Right lobe of liver (tissue), 6 donors: ENCODE results near the gene MIPEP. TPM values are rescaled to one million over a fixed set of nuclear protein-coding genes. Genes with fewer than 3 reads are reported as not detected.
"Not testable (repeated sequence)": the region's sequence is repeated elsewhere in the genome, so short reads cannot be mapped to it uniquely, and the experiment has no call there.

Source experiments
- ATAC-seq, 4 donors: fragments of 200-7000 bp; cut with Tn5 transposase; one replicate each; pipeline ENCODE4 v1.9.1; 2020; ENCODE audit warnings: mild to moderate bottlenecking in 4 of 4, moderate library complexity in 4 of 4
- DNase-seq, 3 donors: peaks; one replicate each; pipeline ENCODE4 v3.0.0-alpha.2; 2020
- H3K27ac ChIP-seq, 3 donors: fragments of 200-600 bp; one replicate each; pipeline ENCODE4 v1.8.0; 2022
- H3K27me3 ChIP-seq, 2 donors: fragments of 200-600 bp; one replicate each; pipeline ENCODE4 v1.8.0; 2022
- H3K36me3 ChIP-seq, 4 donors: fragments of 200-600 bp; sonication (generic) in 1 of 4; one replicate each; pipeline versions ENCODE4 v1.5.1 to v1.8.0; 2017 to 2022; ENCODE audit warnings: control low read depth in 1 of 4
- H3K4me1 ChIP-seq, 4 donors: fragments of 200-600 bp; sonication (generic) in 1 of 4; one replicate each; pipeline versions ENCODE4 v1.5.1 to v1.8.0; 2017 to 2022; ENCODE audit warnings: control low read depth in 1 of 4
- H3K4me3 ChIP-seq, 3 donors: fragments of 200-600 bp; one replicate each; pipeline ENCODE4 v1.8.0; 2022
- H3K9me3 ChIP-seq, 4 donors: fragments of 200-600 bp; sonication (generic) in 1 of 4; one replicate each; pipeline versions ENCODE4 v1.5.1 to v1.8.0; 2017 to 2022; ENCODE audit warnings: control low read depth in 1 of 4
- CTCF ChIP-seq, 4 donors: fragments of 200-600 bp in 3 of 4; fragments of 450-650 bp in 1 of 4; IDR thresholded peaks; one replicate each; pipeline versions ENCODE4 v1.5.1 to v1.8.0; 2016 to 2022; ENCODE audit warnings: antibody characterized with exemption in 4 of 4, mild to moderate bottlenecking in 2 of 4
- POLR2A ChIP-seq: fragments of 450-650 bp; IDR thresholded peaks from one replicate; pipeline ENCODE4 v1.6.1; 2017; ENCODE audit warnings: antibody characterized with exemption, mild to moderate bottlenecking
- WGBS: methylation state at CpG from one replicate; pipeline ENCODE4 v1.1.6; 2018; ENCODE audit warnings: low coverage, low lambda C conversion rate; ENCODE audit not compliant: insufficient coverage; ENCODE audit errors: missing lambda C conversion rate; 5-methylcytosine and 5-hydroxymethylcytosine counted together
- intact Hi-C, 2 donors: fragments of 100-400 bp; cut with DNase I; formaldehyde crosslinking; loops; one replicate each; pipeline versions ENCODE4 v1.11.2 to v1.14.1; 2022
- total RNA-seq, 6 experiments: library from RNA; depleted of rRNA in 2 of 6; stranded (reverse); fragments of >200 nt in 2 of 6; fragmentation: NEBNext Ultra II Directional in 3 of 6; extraction: Animal tissue kit (Norgen Biotek cat#: 25700) in 3 of 6; gene quantifications; one replicate each; pipeline versions ENCODE4 v1.1.0 to v1.2.4, GENCODE V29; 2016 to 2023
- donor health status: DM: no; HTN: yes; CAD: no.
- donor health status: DM: no; HTN: no; CAD: no.
- donor health status: DM: no; HTN: no; CAD: no.
- donor health status: DM: no; HTN: yes; CAD: no.
- donor health status: DM: no; HTN: yes; CAD: no.

The MIPEP gene
- total RNA-seq, 6 experiments from 2014 or later = 8.2 to 15.2 (median 11.8) TPM

GRCh38 chr13:23750383-23751121 lies 138.6 kb downstream of the MIPEP start:
- ATAC-seq (no peak), DNase-seq (no peak)
- WGBS = 87% methylated on average over 8 of the region's 8 CpGs
- Histone ChIP-seq H3K27ac (no peak overlapping the region), H3K4me3 (no peak overlapping the region), H3K4me1 (no peaks in the 10 kb centered on the region), H3K9me3 (no peaks in the 10 kb centered on the region), H3K27me3 (no peaks in the 10 kb centered on the region), H3K36me3 (no peaks in the 10 kb centered on the region)
- intact Hi-C loops = no loop called here
- no peak for TF ChIP-seq CTCF (IDR thresholded peaks at IDR 0.05)
- no peak for TF ChIP-seq POLR2A

DNA sequence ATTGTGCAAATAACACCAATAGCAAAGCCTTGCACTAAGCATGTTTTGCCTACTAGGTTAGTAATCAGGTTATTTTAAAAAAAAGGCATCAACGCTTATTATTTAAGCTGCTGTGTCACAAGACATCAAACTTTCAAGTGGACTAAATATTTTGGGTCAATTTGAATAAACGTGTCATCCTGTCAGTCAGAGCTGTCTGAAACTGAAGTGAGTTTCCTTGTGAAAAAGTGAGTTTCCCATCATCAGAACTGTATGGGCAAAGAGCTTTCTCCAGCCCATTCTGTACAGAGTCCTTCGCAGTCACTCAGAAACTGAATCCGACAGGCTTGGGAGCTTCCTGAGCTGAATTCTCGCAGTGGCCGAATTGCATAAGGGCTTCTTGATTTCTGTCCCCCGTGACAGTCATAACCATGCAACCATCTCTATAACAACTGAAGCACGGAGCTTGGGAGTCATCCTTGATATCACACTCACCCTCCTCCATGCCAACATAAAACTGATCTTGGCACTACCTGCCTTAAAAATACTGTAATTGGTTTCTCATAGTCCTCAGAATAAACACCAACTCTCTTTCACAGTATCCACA lies 139.8 kb downstream of the MIPEP start:
- no peak for ATAC-seq
- no peaks in the 10 kb centered on the region for H3K9me3 ChIP-seq
- no peaks in the 10 kb centered on the region for H3K36me3 ChIP-seq
- intact Hi-C loops = no loop called here
- H3K27ac ChIP-seq = no peak overlapping the region
- H3K27me3 ChIP-seq = no peaks in the 10 kb centered on the region
- DNase-seq = no peak
- no peaks in the 10 kb centered on the region for H3K4me1 ChIP-seq
- no peak for TF ChIP-seq POLR2A
- TF ChIP-seq CTCF (IDR thresholded peaks at IDR 0.05) = no peak
- 89% methylated on average over 7 of the region's 8 CpGs for WGBS
- H3K4me3 ChIP-seq = no peak overlapping the region

DNA sequence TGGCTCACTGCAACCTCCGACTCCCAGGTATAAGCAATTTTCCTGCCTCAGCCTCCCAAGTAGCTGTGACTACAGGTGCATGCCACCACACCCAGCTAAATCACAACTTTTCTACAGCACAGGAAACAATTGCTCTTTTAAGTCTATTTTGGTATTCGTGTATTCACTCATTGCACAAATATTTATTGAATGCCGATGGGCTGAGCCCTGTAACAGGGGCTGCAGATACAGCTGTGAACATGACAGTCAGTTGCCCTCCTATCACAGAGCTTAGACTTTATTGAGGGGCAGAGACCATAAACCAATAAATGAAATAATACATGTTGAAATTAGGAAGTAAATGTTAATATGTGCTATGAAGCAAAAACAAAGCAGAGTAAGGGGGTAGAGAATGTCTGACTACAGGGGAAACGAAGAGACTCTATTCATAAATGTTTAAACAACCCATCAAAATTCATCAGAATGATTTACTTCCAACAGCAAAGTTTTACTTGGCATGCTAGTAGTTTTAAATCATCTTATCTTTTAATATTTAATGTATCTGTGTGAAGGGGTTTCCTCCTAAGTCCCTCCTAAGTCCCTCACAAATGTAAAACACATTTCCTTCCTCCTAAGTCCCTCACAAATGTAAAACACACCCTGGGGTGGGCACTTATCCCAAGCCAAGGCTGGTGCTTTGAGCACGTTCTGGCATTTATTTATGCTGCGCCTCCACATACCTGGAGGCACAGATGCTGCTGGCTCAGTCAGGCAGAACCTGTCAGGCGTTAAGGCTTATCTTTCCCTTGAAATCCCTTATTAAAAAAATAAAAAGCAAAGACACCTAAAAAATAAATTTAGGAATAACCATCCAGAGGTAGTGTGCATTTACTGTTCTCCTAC lies 140.8 kb downstream of the MIPEP start:
- no peaks in the 10 kb centered on the region for H3K4me1 ChIP-seq
- intact Hi-C loops = no loop called here
- TF ChIP-seq CTCF (IDR thresholded peaks at IDR 0.05) = no peak
- TF ChIP-seq POLR2A = no peak
- DNase-seq (no peak), ATAC-seq (no peak)
- no peak overlapping the region for H3K27ac ChIP-seq
- no peaks in the 10 kb centered on the region for H3K9me3 ChIP-seq
- WGBS = 89% methylated on average over 7 of the region's 7 CpGs
- H3K36me3 ChIP-seq = no peaks in the 10 kb centered on the region
- no peaks in the 10 kb centered on the region for H3K27me3 ChIP-seq
- H3K4me3 ChIP-seq = no peak overlapping the region

GRCh38 chr13:23746141-23746540 lies 143.1 kb downstream of the MIPEP start:
- H3K36me3 ChIP-seq, H3K4me3 ChIP-seq, H3K4me1 ChIP-seq, DNase-seq, H3K27me3 ChIP-seq, H3K27ac ChIP-seq, intact Hi-C loops, H3K9me3 ChIP-seq, ATAC-seq: not testable (repeated sequence)
- WGBS = 94% methylated on average over 3 of the region's 5 CpGs

DNA sequence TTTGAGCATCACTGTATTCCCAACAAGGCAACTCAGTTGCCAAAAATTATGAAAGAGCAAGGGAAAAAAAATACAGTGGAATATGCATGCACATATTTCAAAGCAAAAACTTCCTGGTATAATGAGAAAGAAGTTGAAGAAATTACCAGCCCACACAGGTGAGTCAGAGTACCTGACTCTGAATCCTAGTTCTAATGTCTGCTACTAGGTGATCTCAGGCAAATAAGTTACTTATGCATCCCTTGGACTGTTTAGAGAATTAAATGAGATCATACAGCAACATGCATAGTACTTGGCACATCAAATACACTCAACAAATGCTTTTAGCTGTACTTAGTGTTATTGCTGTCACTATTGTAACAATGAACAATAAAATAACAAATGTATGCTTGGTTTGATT lies 144.9 kb downstream of the MIPEP start:
- DNase-seq = no peak
- H3K27me3 ChIP-seq = no peaks in the 10 kb centered on the region
- no peak for ATAC-seq
- H3K4me1 ChIP-seq = no peaks in the 10 kb centered on the region
- no peak overlapping the region for H3K27ac ChIP-seq
- H3K4me3 ChIP-seq = no peak overlapping the region
- no peak for TF ChIP-seq POLR2A
- TF ChIP-seq CTCF (IDR thresholded peaks at IDR 0.05) = no peak
- no peaks in the 10 kb centered on the region for H3K36me3 ChIP-seq
- intact Hi-C loops = no loop called here
- H3K9me3 ChIP-seq = no peaks in the 10 kb centered on the region
